Fibroblast of lung (primary cell): ENCODE measurements around the gene XKR3.

Source experiments
- EZH2 ChIP-seq: IDR thresholded peaks from 2 replicates; pipeline ENCODE4 v1.5.1; 2012; ENCODE audit warnings: low read length, control low read depth, mild to moderate bottlenecking; ENCODE audit errors: missing control alignments
- TF ChIP-seq, protein P1 (sequence below), 2 donors: IDR thresholded peaks in 1 of 2; conservative IDR thresholded peaks in 1 of 2; 1 replicate in 1 of 2; 2 replicates in 1 of 2; pipeline ENCODE4 v1.5.1; 2011 to 2012; ENCODE audit warnings: low read length in 2 of 2, control low read depth in 1 of 2, inconsistent platforms in 1 of 2, low read depth in 1 of 2, mild to moderate bottlenecking in 1 of 2

DNA sequence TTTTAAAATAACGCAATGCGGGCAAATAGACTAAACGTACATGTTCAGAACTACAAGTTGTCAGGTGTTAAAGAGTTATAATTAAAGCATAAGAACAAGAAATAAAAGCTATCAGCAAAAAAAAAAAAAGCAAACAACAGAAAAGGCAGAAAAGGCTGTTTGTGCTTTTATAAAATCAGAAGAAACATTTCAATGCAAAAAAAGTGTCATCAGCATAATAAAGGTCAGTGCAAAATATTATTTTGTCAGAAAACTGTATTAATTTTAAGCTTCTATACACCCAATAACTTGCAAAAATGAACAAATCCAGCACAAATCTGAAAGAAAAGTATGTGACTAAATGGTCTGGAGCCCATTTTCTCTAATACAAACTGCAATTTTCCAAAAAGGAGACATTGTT lies 23.6 kb downstream of the XKR3 start:
- TF ChIP-seq, protein P1, sequence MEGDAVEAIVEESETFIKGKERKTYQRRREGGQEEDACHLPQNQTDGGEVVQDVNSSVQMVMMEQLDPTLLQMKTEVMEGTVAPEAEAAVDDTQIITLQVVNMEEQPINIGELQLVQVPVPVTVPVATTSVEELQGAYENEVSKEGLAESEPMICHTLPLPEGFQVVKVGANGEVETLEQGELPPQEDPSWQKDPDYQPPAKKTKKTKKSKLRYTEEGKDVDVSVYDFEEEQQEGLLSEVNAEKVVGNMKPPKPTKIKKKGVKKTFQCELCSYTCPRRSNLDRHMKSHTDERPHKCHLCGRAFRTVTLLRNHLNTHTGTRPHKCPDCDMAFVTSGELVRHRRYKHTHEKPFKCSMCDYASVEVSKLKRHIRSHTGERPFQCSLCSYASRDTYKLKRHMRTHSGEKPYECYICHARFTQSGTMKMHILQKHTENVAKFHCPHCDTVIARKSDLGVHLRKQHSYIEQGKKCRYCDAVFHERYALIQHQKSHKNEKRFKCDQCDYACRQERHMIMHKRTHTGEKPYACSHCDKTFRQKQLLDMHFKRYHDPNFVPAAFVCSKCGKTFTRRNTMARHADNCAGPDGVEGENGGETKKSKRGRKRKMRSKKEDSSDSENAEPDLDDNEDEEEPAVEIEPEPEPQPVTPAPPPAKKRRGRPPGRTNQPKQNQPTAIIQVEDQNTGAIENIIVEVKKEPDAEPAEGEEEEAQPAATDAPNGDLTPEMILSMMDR (conservative IDR thresholded peaks at IDR 0.05 in 1 of 2, IDR thresholded peaks at IDR 0.05 in 1 of 2; ENCODE audit: low read depth in 1 of 2, low read length in 2 of 2): no peak
- TF ChIP-seq EZH2: no peak
